GM20000 (cell line): Measurements from ENCODE around the gene CMBL.
"Not testable (repeated sequence)": the region's sequence is repeated elsewhere in the genome, so short reads cannot be mapped to it uniquely, and the experiment has no call there.

Experiments used
- DNase-seq: peaks from one replicate; pipeline ENCODE4 v3.0.0; 2012; ENCODE audit warnings: low spot score
- CTCF ChIP-seq: IDR thresholded peaks from 2 replicates; pipeline ENCODE4 v1.5.1; 2012; ENCODE audit warnings: mild to moderate bottlenecking, control low read depth; ENCODE audit errors: extremely low read depth, missing control alignments

The CMBL gene

GRCh38 chr5:10248378-10249260 is 59.1 kb downstream of the CMBL start:
- no peak for DNase-seq
- no peak for TF ChIP-seq CTCF

GRCh38 chr5:10247217-10247616 is 60.5 kb downstream of the CMBL start:
- DNase-seq, result not testable (repeated sequence)

DNA sequence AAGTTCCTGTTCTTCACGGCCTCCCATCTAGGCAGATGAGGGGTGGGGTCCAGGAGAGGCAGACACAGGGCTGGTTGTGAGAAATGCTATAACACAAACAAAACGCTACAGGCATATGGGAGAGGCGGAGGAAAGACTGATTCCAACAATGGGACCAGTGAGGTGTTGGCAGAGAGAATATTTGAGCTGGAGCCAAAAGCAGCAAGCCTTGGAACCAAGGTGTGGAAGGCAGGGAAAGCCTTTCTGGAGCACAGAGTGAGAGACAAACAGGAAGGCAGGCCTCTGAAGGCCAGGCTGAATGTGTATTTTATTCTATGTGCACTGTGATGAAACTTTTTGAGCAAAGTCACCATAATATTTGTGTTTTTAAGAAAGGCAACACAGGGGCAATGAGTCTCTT is 60.9 kb downstream of the CMBL start:
- no peak for DNase-seq
- no peak for TF ChIP-seq CTCF

- no peak for DNase-seq
- TF ChIP-seq CTCF, result no peak
These were observed 63.3 kb downstream of the CMBL start for GRCh38 chr5:10244342-10244944.

DNA sequence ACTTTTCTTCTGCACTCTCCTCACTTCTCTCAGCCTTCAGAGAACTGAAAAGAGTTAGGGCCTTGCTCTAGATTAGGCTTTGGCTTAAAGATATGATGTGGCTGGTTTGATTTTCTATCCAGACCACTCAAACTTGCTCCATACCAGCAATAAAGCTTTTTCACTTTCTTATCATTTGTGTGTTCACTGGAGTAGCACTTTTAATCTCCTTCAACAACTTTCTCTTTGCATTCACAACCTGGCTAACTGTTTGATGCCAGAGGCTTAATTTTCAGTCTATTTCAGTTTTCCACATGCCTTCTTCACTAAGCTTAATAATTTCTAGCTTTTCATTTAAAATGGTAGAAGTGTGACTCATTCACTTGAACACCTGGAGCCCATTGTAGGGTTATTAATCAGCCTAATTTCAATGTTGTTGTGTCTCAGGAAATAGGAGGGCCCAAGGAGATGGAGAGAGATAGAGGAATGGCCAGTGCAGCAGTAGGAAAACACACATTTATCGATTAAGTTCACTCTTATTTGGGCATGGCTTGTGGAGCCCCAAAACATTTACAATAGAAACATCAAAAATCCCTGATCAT is 64.0 kb downstream of the CMBL start:
- no peak for TF ChIP-seq CTCF
- DNase-seq, result no peak

- no peak for DNase-seq
- TF ChIP-seq CTCF, result no peak
These were observed 72.4 kb downstream of the CMBL start for GRCh38 chr5:10235350-10235749.

DNA sequence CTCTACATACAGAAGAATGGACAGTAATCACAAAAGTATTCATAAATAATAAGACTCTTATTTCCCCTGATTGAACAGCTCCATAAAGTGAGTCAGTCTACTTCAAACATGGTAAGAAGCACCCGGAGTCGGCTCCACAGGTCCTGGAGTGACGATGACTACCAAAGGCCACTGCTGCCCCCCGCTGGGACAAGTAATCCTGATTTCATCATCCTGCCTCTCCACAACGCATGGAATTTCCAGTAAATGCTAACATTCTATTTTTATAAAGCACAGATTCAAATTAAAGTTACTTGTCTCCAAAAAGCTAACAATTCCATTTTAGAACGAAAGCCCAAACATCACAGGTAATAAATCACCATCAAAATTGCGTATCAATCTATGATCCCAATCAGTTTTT is 74.2 kb downstream of the CMBL start:
- DNase-seq, result no peak
- TF ChIP-seq CTCF, result no peak

DNA sequence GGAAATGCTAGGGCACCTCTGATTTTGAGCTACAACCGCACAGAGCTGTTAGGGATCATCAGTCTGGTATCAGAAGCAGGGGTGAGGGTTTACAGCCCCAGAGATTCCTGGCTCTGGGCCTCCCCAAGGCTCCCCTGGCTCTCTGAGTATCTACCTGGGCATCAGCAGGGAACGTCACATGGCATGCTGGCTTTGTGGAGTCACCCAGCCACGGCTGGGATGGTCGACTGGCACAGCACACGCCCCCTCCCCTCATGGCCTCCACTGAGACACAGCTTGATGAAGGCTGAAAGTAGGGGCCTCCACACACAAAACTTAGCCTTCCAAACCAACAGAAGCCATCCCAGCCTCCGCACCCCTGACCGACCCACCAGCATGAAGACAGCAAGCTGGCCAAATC is 74.7 kb downstream of the CMBL start:
- no peak for TF ChIP-seq CTCF
- no peak for DNase-seq
